GM19324 (cell line): ENCODE results near the gene ST7.
"Not testable (repeated sequence)": the region's sequence is repeated elsewhere in the genome, so short reads cannot be mapped to it uniquely, and the experiment has no call there.

Experiments used
- ATAC-seq: cut with Tn5 transposase; IDR thresholded peaks from one replicate; pipeline ENCODE4 v1.9.1; 2021; ENCODE audit warnings: mild to moderate bottlenecking, moderate library complexity; ENCODE audit not compliant: unreplicated experiment, low FRiP score

ST7 gene

GRCh38 chr7:117245703-117246102 lies 292.4 kb downstream of the ST7 start:
- ATAC-seq, result not testable (repeated sequence)

- ATAC-seq, result no peak
Observed at GRCh38 chr7:117247809-117248208, 294.5 kb downstream of the ST7 start.

- no peak for ATAC-seq
Observed at GRCh38 chr7:117248829-117249228, 295.5 kb downstream of the ST7 start.

DNA sequence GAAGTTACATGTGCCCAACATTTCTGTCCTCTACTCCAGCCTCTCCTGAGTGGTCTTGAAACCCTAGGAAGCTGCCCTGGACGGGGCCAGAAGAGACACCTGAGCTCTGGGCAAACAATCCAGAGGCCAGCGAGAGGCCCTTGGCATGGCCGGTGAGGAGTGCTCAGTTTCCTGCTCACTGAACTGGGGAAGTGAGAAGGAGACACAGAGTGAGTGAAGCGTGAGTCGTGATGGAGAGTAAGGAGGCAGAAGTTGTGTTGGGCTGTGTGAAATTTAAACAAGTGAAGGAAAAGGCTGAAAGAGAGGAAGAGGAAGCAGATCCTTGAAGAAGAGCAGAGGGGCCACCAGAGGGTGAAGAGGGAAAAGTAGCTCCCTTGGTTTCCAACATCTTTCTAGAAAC lies 296.4 kb downstream of the ST7 start:
- ATAC-seq, result no peak

GRCh38 chr7:117250245-117250644 lies 296.9 kb downstream of the ST7 start:
- no peak for ATAC-seq

DNA sequence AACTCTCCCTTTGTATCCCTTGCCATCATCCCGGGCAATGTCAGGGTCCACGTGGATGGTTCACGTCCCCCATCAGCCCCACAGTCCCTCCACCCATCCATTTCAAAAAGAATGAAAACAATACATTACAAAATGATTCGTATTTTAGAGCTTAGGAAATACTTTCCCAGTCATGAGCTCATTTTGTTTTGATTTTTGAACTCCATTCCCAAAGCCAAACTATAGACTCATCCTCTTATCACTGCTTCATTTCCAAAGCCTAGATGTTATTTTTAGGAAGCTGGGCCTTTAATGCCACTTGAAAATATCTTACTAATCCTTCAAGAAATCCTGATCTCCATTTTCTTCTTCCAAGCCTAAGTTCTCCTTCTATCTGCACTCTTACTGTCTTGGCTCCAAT lies 297.5 kb downstream of the ST7 start:
- ATAC-seq, result no peak

DNA sequence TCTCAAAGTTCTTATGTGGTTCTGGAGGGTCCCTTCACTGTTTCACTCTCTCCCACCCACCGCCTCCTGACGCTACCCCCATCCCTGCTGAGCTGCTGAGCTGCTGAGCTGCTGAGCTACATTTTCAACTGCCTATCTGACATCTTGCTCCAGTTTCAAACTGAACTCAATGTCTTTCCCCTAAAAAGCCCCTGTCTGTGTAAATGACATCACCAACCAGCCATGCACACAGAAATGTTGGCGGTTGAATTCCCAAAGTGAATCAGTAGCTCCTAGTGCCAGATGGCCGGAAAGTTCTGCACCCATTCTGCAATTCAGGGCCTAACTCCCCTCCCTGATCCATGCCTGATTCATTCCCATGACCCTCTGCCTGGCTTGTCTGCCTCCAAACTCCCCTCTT lies 298.4 kb downstream of the ST7 start:
- ATAC-seq, result no peak

DNA sequence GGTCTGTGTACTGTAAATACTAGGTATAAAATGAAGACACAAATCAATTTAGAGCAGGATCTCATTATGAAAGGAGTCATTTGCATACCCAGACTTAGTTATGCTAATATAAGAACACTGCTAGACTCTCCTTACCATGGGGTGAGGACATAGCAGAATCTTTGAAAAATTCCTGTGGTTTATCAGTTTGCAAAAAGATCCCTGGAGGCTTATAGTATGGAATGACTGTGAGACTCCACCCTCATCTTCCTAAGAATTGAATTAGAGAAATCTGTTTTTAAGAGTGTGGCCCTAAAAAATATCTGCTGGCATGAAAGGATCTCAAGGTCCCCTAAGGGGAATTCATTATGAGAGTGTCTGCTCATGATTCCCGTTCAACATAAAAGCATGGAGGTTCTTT lies 306.3 kb downstream of the ST7 start:
- ATAC-seq, result no peak

DNA sequence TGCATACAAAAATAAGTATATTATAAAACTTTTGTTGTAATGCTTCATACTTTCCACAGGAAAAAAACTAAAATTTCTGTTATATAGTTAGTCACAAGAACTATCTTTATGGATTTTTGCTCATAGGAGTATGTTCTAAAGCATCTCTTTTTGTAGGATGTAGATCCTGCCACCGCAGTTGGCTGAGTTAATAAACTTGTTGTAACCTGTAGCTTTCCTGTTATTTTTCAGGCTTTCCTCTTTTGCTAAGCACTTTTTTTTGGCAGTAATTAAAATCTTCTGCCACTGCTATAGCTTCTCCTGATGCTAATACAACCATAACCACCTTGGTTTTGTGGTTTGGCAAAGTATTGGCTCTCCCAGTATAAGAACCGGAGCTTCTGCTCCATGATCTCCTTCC lies 309.2 kb downstream of the ST7 start:
- no peak for ATAC-seq

GRCh38 chr7:117264716-117265115 lies 311.4 kb downstream of the ST7 start:
- no peak for ATAC-seq

GRCh38 chr7:117269417-117269816 lies 316.1 kb downstream of the ST7 start:
- no peak for ATAC-seq

DNA sequence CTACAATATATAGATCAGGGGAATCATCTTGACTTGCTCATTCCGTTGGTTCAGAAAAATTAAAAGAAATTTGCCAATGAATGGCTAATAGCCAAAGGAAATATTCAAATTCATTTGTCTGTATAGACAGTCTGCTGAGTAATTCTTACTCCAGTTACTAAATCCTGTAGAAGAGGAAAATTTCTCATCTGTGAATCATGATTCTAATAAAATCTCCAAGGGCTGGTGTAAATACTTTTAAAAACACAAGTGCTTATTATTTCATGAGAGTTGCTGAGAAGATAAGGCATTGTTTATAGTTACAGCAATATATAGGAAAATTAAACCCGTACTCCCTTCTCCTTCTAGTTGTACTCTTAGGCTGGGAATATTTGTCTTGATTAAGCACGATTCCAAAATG lies 316.6 kb downstream of the ST7 start:
- ATAC-seq, result no peak

- no peak for ATAC-seq
Observed at GRCh38 chr7:117270371-117270770, 317.1 kb downstream of the ST7 start.

- no peak for ATAC-seq
Observed at GRCh38 chr7:117271566-117271965, 318.3 kb downstream of the ST7 start.

- ATAC-seq, result no peak
Observed at GRCh38 chr7:117272017-117272759, 318.9 kb downstream of the ST7 start.

DNA sequence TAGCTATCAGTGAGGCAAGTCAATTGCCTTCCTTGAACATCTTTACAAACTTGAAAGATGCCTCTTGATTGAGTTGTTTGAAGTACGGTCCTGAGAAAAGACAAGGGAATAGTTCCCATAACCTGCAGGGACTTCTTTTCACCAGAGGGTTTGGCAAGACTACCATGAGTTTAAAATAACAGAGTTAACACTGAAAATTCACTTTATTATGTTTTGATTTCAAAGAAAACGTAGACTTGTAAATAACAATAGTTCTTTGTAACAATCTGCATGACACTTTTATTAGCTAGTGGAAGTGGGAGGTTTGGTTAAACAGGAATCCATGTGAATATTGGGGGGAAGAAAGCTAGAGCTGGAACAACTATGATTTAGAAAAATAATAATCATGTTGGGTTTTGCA lies 320.0 kb downstream of the ST7 start:
- no peak for ATAC-seq

- no peak for ATAC-seq
Observed at GRCh38 chr7:117273814-117274225, 320.5 kb downstream of the ST7 start.

GRCh38 chr7:117274951-117275350 lies 321.6 kb downstream of the ST7 start:
- ATAC-seq, result no peak

GRCh38 chr7:117277576-117277975 lies 324.3 kb downstream of the ST7 start:
- ATAC-seq, result no peak

- no peak for ATAC-seq
Observed at GRCh38 chr7:117278040-117278439, 324.7 kb downstream of the ST7 start.

DNA sequence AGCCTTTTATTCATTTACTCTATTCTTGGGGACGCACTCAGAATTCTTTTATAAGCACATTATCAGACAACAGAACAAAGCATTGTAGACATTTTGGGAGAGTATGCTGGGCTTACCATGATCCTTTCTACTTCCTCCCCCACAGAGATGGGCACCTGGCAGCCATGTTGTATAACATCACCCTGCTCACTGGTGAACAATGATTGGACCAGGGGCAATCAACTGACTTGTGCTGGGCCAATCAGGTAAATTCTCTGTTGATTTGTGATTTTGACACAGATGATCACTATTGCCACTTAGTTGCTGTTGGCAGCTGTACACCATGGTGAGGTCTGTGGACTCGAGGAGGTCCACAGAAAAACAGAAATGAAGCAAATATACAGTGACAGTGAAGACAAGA lies 325.9 kb downstream of the ST7 start:
- ATAC-seq, result no peak
